Adrenal gland (tissue), 12 donors: ENCODE results near the gene OLFM1. TPM values are rescaled to one million over a fixed set of nuclear protein-coding genes. Genes with fewer than 3 reads are reported as not detected.

ENCODE experiments used
- DNase-seq, 7 donors: peaks; one replicate each; pipeline ENCODE4 v3.0.0-alpha.2; 2019 to 2020
- H3K27ac ChIP-seq, 5 donors: fragments of 200-600 bp; sonication (generic) in 4 of 5; 1 replicate in 3 of 5; 2 replicates in 2 of 5; pipeline versions ENCODE4 v1.5.1 to v1.8.0; 2016 to 2020; ENCODE audit warnings: mild to moderate bottlenecking in 1 of 5
- H3K27me3 ChIP-seq: fragments of 200-600 bp; 2 replicates; pipeline ENCODE4 v1.8.0; 2021
- H3K36me3 ChIP-seq, 2 donors: fragments of 200-600 bp; replicated peaks in 1 of 2; 1 replicate in 1 of 2; 2 replicates in 1 of 2; pipeline versions ENCODE4 v1.5.1 to v1.8.0; 2018 to 2022
- H3K4me1 ChIP-seq, 2 donors: fragments of 200-600 bp; replicated peaks in 1 of 2; 1 replicate in 1 of 2; 2 replicates in 1 of 2; pipeline versions ENCODE4 v1.5.1 to v1.8.0; 2018 to 2021
- H3K4me3 ChIP-seq, 4 donors: fragments of 200-600 bp; sonication (generic) in 3 of 4; one replicate each; pipeline ENCODE4 v1.5.1; 2016 to 2018
- H3K9me3 ChIP-seq, 3 donors: fragments of 200-600 bp; sonication (generic) in 1 of 3; replicated peaks in 1 of 3; 1 replicate in 2 of 3; 2 replicates in 1 of 3; pipeline versions ENCODE4 v1.5.1 to v1.8.0; 2016 to 2021
- CTCF ChIP-seq, 6 experiments: fragments of 450-650 bp in 4 of 6; fragments of 200-600 bp in 2 of 6; sonication (generic) in 1 of 6; IDR thresholded peaks; 1 replicate in 5 of 6; 2 replicates in 1 of 6; pipeline versions ENCODE4 v1.5.1 to v1.8.0; 2016 to 2021; ENCODE audit warnings: antibody characterized with exemption in 6 of 6, mild to moderate bottlenecking in 2 of 6, moderate library complexity in 1 of 6
- POLR2A ChIP-seq, 2 donors: fragments of 450-650 bp; IDR thresholded peaks; one replicate each; pipeline ENCODE4 v1.6.1; 2017; ENCODE audit warnings: antibody characterized with exemption in 2 of 2, mild to moderate bottlenecking in 2 of 2, moderate library complexity in 1 of 2
- WGBS, 4 donors: extraction: QIAGEN DNeasy Blood & Tissue Kit in 2 of 4; methylation state at CpG; one replicate each; pipeline versions ENCODE4 v1.1.5 to v1.1.7; 2013 to 2017; 5-methylcytosine and 5-hydroxymethylcytosine counted together
- intact Hi-C, 2 donors: fragments of 100-400 bp; cut with DNase I; formaldehyde crosslinking; loops; one replicate each; pipeline versions ENCODE4 v1.14.1 to v1.15.0; 2022 to 2023
- polyA plus RNA-seq, 3 donors: library from polyadenylated mRNA; stranded (reverse); fragments of 200-250 nt in 2 of 3; fragments of 350-450 nt in 1 of 3; fragmentation: Illumina TruSeq in 1 of 3; extraction: RNeasy Lipid Tissue Mini Kit (QIAGEN cat#74804) in 1 of 3; gene quantifications; one replicate each; pipeline ENCODE4 v1.2.3, GENCODE V29; 2013 to 2014
- total RNA-seq, 9 donors: library from RNA; depleted of rRNA in 4 of 9; stranded (reverse); fragments of >200 nt in 4 of 9; fragments of 120-200 nt in 1 of 9; fragmentation: NEBNext Ultra II Directional in 1 of 9; extraction: Animal tissue kit (Norgen Biotek cat#: 25700) in 1 of 9; gene quantifications; one replicate each; pipeline versions ENCODE4 v1.1.0 to v1.2.4, GENCODE V29; 2013 to 2023
- donor health status: healthy with polysubstance abuse.
- donor health status: Bipolar disorder and iron deficiency.
- donor health status: DM: yes; HTN: yes; CAD: no.
- donor health status: DM: no; HTN: no; CAD: no.
- donor health status: DM: no; HTN: no; CAD: no.
- donor health status: DM: yes; HTN: yes; CAD: no.

OLFM1 gene
- total and polyA plus RNA-seq, 12 donors = 2.5 to 48.0 (median 28.0) TPM

- WGBS, 4 donors = 74 to 85% (median 81%) methylated on average over 8 to 13 of the region's 13 CpGs
- Histone ChIP-seq H3K4me1 (peaks cover 10 to 12% of the 10 kb centered on the region in 2 donors), H3K4me3 (no peak overlapping the region), H3K27me3 (peaks cover 8% of the 10 kb centered on the region), H3K9me3 (no peaks in the 10 kb centered on the region), H3K36me3 (no peaks in the 10 kb centered on the region), H3K27ac (no peak overlapping the region)
- DNase-seq = peak in 2 of 7 donors; percentile 3 to 35
- no peak for TF ChIP-seq POLR2A (IDR thresholded peaks at IDR 0.05)
- TF ChIP-seq CTCF (IDR thresholded peaks at IDR 0.05) = no peak
- intact Hi-C loops = no loop called here
Measured at GRCh38 chr9:135073081-135073740, 14.3 kb upstream of the OLFM1 start.

- Histone ChIP-seq H3K4me3 (no peak overlapping the region), H3K9me3 (no peaks in the 10 kb centered on the region), H3K27ac (no peak overlapping the region), H3K36me3 (no peaks in the 10 kb centered on the region), H3K4me1 (peaks cover 10 to 12% of the 10 kb centered on the region in 2 donors), H3K27me3 (peaks cover 8% of the 10 kb centered on the region)
- intact Hi-C loops = no loop called here
- DNase-seq = peak in 3 of 7 donors; percentile 5 to 27 (median 11)
- TF ChIP-seq POLR2A (IDR thresholded peaks at IDR 0.05) (no peak), CTCF (IDR thresholded peaks at IDR 0.05) (no peak)
- WGBS, 4 donors = 77 to 91% (median 86%) methylated on average over 4 to 9 of the region's 9 CpGs
Measured at GRCh38 chr9:135073741-135074305, 13.6 kb upstream of the OLFM1 start.

GRCh38 chr9:135074354-135075233, 12.9 kb upstream of the OLFM1 start:
- intact Hi-C loops = no loop called here
- peak in 4 of 7 donors; percentile 9 to 41 (median 18) for DNase-seq
- WGBS, 4 donors = 41 to 49% (median 47%) methylated on average over 13 to 19 of the region's 19 CpGs

More at GRCh38 chr9:135074354-135075233, 12.9 kb upstream of the OLFM1 start:
- no peaks in the 10 kb centered on the region for H3K9me3 ChIP-seq
- TF ChIP-seq POLR2A (IDR thresholded peaks at IDR 0.05) (no peak), CTCF (IDR thresholded peaks at IDR 0.05) (no peak)
- peaks cover 8% of the 10 kb centered on the region for H3K27me3 ChIP-seq
- H3K4me3 ChIP-seq = peak overlapping the region in 2 of 4 donors; percentile 21 to 67
- H3K4me1 ChIP-seq = peaks cover 10 to 12% of the 10 kb centered on the region in 2 donors
- H3K27ac ChIP-seq = peak overlapping the region in 1 of 5 donors; percentile 56
- no peaks in the 10 kb centered on the region for H3K36me3 ChIP-seq
